B cell (primary cell): ENCODE data around the gene RAD51D.

Source experiments
- CTCF ChIP-seq: fragments of 200-600 bp; IDR thresholded peaks from one replicate; pipeline ENCODE4 v1.8.0; 2022; ENCODE audit warnings: antibody characterized with exemption, mild to moderate bottlenecking
- EZH2 ChIP-seq: IDR thresholded peaks from 2 replicates; pipeline ENCODE4 v1.6.1; 2012; ENCODE audit warnings: borderline replicate concordance, low read depth, mild to moderate bottlenecking, moderate library complexity, low read length; ENCODE audit not compliant: insufficient read depth, poor library complexity, severe bottlenecking

- TF ChIP-seq EZH2 (no peak), CTCF (no peak)
Observed at GRCh38 chr17:35050170-35050569, 69.5 kb downstream of the RAD51D start.
